ENCODE measurements around the gene OR6C3. TPM values are rescaled to one million over a fixed set of nuclear protein-coding genes. Genes with fewer than 3 reads are reported as not detected.
"Not testable (repeated sequence)": the region's sequence is repeated elsewhere in the genome, so short reads cannot be mapped to it uniquely, and the experiment has no call there.

Gene OR6C3
- total and polyA plus RNA-seq, 2 donors (not counting 1 experiment from before 2014, with no cell fraction given) = not detected

DNA sequence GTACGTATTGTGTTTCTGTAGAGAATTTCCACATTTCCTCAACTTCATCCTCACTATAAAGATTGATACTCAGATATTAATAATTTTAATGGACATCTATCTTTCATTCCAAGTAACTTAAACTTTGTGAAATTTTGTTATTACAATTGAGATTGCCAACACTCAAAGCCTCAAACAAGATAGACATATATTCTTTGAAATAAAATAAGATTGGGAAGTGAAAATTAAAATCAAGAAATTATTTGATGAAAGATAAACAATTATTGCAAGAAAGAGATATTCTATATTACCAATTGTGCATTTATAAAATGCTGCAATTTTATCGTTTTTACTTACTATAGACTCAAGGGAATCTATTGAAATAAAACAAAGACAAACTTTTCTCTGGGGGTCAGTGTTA, 34.1 kb upstream of the OR6C3 start, which contains the start of gene OR6C6:
Gene OR6C6 (minus strand): TSS at position 101 of the 400 bp plus-strand sequence. CDS start 1,337 bp downstream, outside the sequence.
- no peaks in the 10 kb centered on the region for H3K79me2 ChIP-seq (ENCODE audit: control insufficient read depth, insufficient read depth, low read length)
- no peak within 1 kb of the TSS for H3K4me2 ChIP-seq (ENCODE audit: extremely low read depth, insufficient read depth, low read length)
- H3K36me3 ChIP-seq (ENCODE audit: control insufficient read depth, insufficient read depth, low read length) = no peaks in the 10 kb centered on the region
- TF ChIP-seq, protein P1, sequence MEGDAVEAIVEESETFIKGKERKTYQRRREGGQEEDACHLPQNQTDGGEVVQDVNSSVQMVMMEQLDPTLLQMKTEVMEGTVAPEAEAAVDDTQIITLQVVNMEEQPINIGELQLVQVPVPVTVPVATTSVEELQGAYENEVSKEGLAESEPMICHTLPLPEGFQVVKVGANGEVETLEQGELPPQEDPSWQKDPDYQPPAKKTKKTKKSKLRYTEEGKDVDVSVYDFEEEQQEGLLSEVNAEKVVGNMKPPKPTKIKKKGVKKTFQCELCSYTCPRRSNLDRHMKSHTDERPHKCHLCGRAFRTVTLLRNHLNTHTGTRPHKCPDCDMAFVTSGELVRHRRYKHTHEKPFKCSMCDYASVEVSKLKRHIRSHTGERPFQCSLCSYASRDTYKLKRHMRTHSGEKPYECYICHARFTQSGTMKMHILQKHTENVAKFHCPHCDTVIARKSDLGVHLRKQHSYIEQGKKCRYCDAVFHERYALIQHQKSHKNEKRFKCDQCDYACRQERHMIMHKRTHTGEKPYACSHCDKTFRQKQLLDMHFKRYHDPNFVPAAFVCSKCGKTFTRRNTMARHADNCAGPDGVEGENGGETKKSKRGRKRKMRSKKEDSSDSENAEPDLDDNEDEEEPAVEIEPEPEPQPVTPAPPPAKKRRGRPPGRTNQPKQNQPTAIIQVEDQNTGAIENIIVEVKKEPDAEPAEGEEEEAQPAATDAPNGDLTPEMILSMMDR (conservative IDR thresholded peaks at IDR 0.05 in 1 of 2, IDR thresholded peaks at IDR 0.05 in 1 of 2; ENCODE audit: low read depth in 1 of 2, low read length in 2 of 2) = no peak
- TF ChIP-seq EZH2 (IDR thresholded peaks at IDR 0.05; ENCODE audit: low read length, missing control alignments) = no peak
- no peak within 1 kb of the TSS for H3K27ac ChIP-seq (ENCODE audit: insufficient read depth, low read length)
- no peak within 1 kb of the TSS for H2AFZ ChIP-seq (ENCODE audit: low read length)
- no peak for DNase-seq (ENCODE audit: low read depth in 2 of 2)
- H3K4me1 ChIP-seq (ENCODE audit: control insufficient read depth, extremely low read depth, insufficient read depth, low read length) = no peaks in the 10 kb centered on the region
- no peaks in the 10 kb centered on the region for H3K9me3 ChIP-seq (ENCODE audit: control insufficient read depth, insufficient read depth, low read depth, low read length)
- no peak within 1 kb of the TSS for H3K4me3 ChIP-seq (replicated peaks in 1 of 4; ENCODE audit: control extremely low read depth in 1 of 4, insufficient read depth in 1 of 4, low read depth in 3 of 4, low read length in 4 of 4)
- no peaks in the 10 kb centered on the region for H3K27me3 ChIP-seq (ENCODE audit: control insufficient read depth, insufficient read depth, low read length)
- H4K20me1 ChIP-seq (ENCODE audit: control insufficient read depth, extremely low read depth, insufficient read depth, low read length) = no peaks in the 10 kb centered on the region
- H3K9ac ChIP-seq (ENCODE audit: insufficient read depth, low read length) = no peak within 1 kb of the TSS

DNA sequence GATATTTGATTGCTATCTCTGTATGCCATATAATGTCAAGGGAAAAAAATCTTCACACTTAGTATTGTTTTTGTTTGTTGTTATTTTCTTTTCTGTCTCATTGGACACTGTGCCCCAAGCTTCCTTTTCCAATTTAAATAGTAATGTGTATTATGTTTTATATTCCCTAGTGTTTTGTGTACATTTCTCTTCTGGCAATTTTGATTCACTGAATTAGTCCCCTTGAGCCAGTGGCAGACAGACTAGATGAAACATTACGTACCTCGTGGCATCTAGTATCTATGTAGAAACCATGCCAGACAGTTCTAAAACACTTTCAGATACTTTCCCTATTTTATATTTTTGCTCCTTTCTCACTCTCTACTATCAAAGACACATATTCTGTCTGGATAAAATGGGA, 16.5 kb upstream of the OR6C3 start, which contains the start of gene OR6C1:
Gene OR6C1 (plus strand): TSS at position 301 of the 400 bp plus-strand sequence. CDS start 6,257 bp downstream, outside the sequence.
- H3K27ac ChIP-seq (ENCODE audit: insufficient read depth, low read length) = no peak within 1 kb of the TSS
- no peaks in the 10 kb centered on the region for H4K20me1 ChIP-seq (ENCODE audit: control insufficient read depth, extremely low read depth, insufficient read depth, low read length)
- no peaks in the 10 kb centered on the region for H3K9me3 ChIP-seq (ENCODE audit: control insufficient read depth, insufficient read depth, low read depth, low read length)
- TF ChIP-seq EZH2 (IDR thresholded peaks at IDR 0.05; ENCODE audit: low read length, missing control alignments) = no peak
- TF ChIP-seq, protein P1 (conservative IDR thresholded peaks at IDR 0.05 in 1 of 2, IDR thresholded peaks at IDR 0.05 in 1 of 2; ENCODE audit: low read depth in 1 of 2, low read length in 2 of 2) = no peak
- H2AFZ ChIP-seq (ENCODE audit: low read length) = no peak within 1 kb of the TSS
- no peak for DNase-seq (ENCODE audit: low read depth in 2 of 2)
- H3K4me1 ChIP-seq (ENCODE audit: control insufficient read depth, extremely low read depth, insufficient read depth, low read length) = no peaks in the 10 kb centered on the region
- no peak within 1 kb of the TSS for H3K9ac ChIP-seq (ENCODE audit: insufficient read depth, low read length)
- no peaks in the 10 kb centered on the region for H3K36me3 ChIP-seq (ENCODE audit: control insufficient read depth, insufficient read depth, low read length)
- H3K27me3 ChIP-seq (ENCODE audit: control insufficient read depth, insufficient read depth, low read length) = no peaks in the 10 kb centered on the region
- H3K4me2 ChIP-seq (ENCODE audit: extremely low read depth, insufficient read depth, low read length) = no peak within 1 kb of the TSS
- no peaks in the 10 kb centered on the region for H3K79me2 ChIP-seq (ENCODE audit: control insufficient read depth, insufficient read depth, low read length)
- no peak within 1 kb of the TSS for H3K4me3 ChIP-seq (replicated peaks in 1 of 4; ENCODE audit: control extremely low read depth in 1 of 4, insufficient read depth in 1 of 4, low read depth in 3 of 4, low read length in 4 of 4)

DNA sequence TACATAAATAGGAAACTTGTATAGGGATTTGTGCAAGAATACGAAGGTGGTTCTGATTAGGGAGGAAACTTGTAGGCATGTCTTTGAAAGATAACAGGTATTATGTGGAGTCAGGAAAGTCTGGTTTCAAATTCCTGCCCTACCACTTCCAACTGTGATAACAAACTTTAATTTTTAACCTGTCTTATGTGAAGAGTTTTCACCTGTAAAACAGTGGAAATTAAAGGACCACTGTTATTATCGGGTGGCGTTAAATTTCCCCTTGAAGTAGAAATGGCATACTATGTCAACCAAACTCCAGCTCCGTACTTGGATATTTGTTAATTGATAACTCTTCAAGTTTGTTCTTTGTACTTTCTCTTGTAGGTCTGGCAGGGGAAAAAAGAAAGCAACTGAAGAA, 10.3 kb upstream of the OR6C3 start:
- no peak overlapping the region for H3K27ac ChIP-seq (ENCODE audit: insufficient read depth, low read length)
- TF ChIP-seq, protein P1 (conservative IDR thresholded peaks at IDR 0.05 in 1 of 2, IDR thresholded peaks at IDR 0.05 in 1 of 2; ENCODE audit: low read depth in 1 of 2, low read length in 2 of 2) = no peak
- no peak for TF ChIP-seq EZH2 (IDR thresholded peaks at IDR 0.05; ENCODE audit: low read length, missing control alignments)
- no peaks in the 10 kb centered on the region for H3K9me3 ChIP-seq (ENCODE audit: control insufficient read depth, insufficient read depth, low read depth, low read length)
- no peak overlapping the region for H3K4me3 ChIP-seq (replicated peaks in 1 of 4; ENCODE audit: control extremely low read depth in 1 of 4, insufficient read depth in 1 of 4, low read depth in 3 of 4, low read length in 4 of 4)
- no peak overlapping the region for H3K4me2 ChIP-seq (ENCODE audit: extremely low read depth, insufficient read depth, low read length)
- no peaks in the 10 kb centered on the region for H3K79me2 ChIP-seq (ENCODE audit: control insufficient read depth, insufficient read depth, low read length)
- H2AFZ ChIP-seq (ENCODE audit: low read length) = no peak overlapping the region
- DNase-seq (ENCODE audit: low read depth in 2 of 2) = no peak
- no peaks in the 10 kb centered on the region for H3K36me3 ChIP-seq (ENCODE audit: control insufficient read depth, insufficient read depth, low read length)
- no peaks in the 10 kb centered on the region for H3K27me3 ChIP-seq (ENCODE audit: control insufficient read depth, insufficient read depth, low read length)
- no peak overlapping the region for H3K9ac ChIP-seq (ENCODE audit: insufficient read depth, low read length)
- no peaks in the 10 kb centered on the region for H3K4me1 ChIP-seq (ENCODE audit: control insufficient read depth, extremely low read depth, insufficient read depth, low read length)
- no peaks in the 10 kb centered on the region for H4K20me1 ChIP-seq (ENCODE audit: control insufficient read depth, extremely low read depth, insufficient read depth, low read length)

DNA sequence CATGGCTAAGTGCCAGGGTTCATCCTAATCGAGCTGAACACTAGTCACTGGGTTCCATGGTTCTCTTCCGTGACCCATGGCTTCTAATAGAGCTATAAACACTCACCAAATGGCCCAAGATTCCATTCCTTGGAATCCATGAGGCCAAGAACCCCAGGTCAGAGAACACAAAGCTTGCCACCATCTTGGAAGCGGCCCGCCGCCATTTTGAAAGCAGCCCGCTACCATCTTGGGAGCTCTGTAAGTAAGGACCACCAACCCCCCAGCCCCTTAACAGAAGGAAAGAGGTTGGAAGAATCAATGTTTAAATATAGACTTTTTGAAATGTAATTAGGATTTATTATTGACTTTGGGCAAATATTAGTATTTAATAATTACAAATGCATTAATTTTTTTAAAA, 4.7 kb upstream of the OR6C3 start:
- H3K4me1 ChIP-seq (ENCODE audit: control insufficient read depth, extremely low read depth, insufficient read depth, low read length); H3K9me3 ChIP-seq (ENCODE audit: control insufficient read depth, insufficient read depth, low read depth, low read length); DNase-seq (ENCODE audit: low read depth in 2 of 2); H3K27ac ChIP-seq (ENCODE audit: insufficient read depth, low read length); H3K9ac ChIP-seq (ENCODE audit: insufficient read depth, low read length); H3K4me3 ChIP-seq (replicated peaks in 1 of 4; ENCODE audit: control extremely low read depth in 1 of 4, insufficient read depth in 1 of 4, low read depth in 3 of 4, low read length in 4 of 4); H3K79me2 ChIP-seq (ENCODE audit: control insufficient read depth, insufficient read depth, low read length); H3K27me3 ChIP-seq (ENCODE audit: control insufficient read depth, insufficient read depth, low read length); H3K36me3 ChIP-seq (ENCODE audit: control insufficient read depth, insufficient read depth, low read length); H4K20me1 ChIP-seq (ENCODE audit: control insufficient read depth, extremely low read depth, insufficient read depth, low read length); H3K4me2 ChIP-seq (ENCODE audit: extremely low read depth, insufficient read depth, low read length); H2AFZ ChIP-seq (ENCODE audit: low read length): not testable (repeated sequence)

All from fibroblast of lung (primary cell).